ENCODE results near the gene HJURP. TPM values are rescaled to one million over a fixed set of nuclear protein-coding genes. Genes with fewer than 3 reads are reported as not detected.

HJURP gene
- total RNA-seq, 2 donors from 2014 or later = 84.3 to 93.5 TPM

- H3K27me3 Mint-ChIP-seq (ENCODE audit: low read depth) = peaks cover 17% of the 10 kb centered on the region
- H3K4me3 Mint-ChIP-seq = no peak overlapping the region
- no peaks in the 10 kb centered on the region for H3K4me1 Mint-ChIP-seq (ENCODE audit: low read depth)
- no peak overlapping the region for H3K27ac Mint-ChIP-seq
- DNase-seq = no peak
- ATAC-seq (replicated peaks in 1 of 2) = no peak
- no peaks in the 10 kb centered on the region for H3K36me3 Mint-ChIP-seq (ENCODE audit: insufficient read depth in 2 of 2)
- peaks cover 0 to 4% of the 10 kb centered on the region in 2 donors for H3K9me3 Mint-ChIP-seq
Measured at GRCh38 chr2:233799716-233800115, 54.6 kb downstream of the HJURP start.

- no peak overlapping the region for H3K27ac Mint-ChIP-seq
- peaks cover 15% of the 10 kb centered on the region for H3K27me3 Mint-ChIP-seq (ENCODE audit: low read depth)
- no peak for ATAC-seq (replicated peaks in 1 of 2)
- H3K4me3 Mint-ChIP-seq = no peak overlapping the region
- H3K4me1 Mint-ChIP-seq (ENCODE audit: low read depth) = no peaks in the 10 kb centered on the region
- no peak for DNase-seq
- peaks cover 0 to 4% of the 10 kb centered on the region in 2 donors for H3K9me3 Mint-ChIP-seq
- H3K36me3 Mint-ChIP-seq (ENCODE audit: insufficient read depth in 2 of 2) = no peaks in the 10 kb centered on the region
Measured at GRCh38 chr2:233799087-233799665, 55.2 kb downstream of the HJURP start.

- no peak for DNase-seq
- no peak for ATAC-seq (replicated peaks in 1 of 2)
- H3K36me3 Mint-ChIP-seq (ENCODE audit: insufficient read depth in 2 of 2) = no peaks in the 10 kb centered on the region
- H3K9me3 Mint-ChIP-seq = peaks cover 0 to 4% of the 10 kb centered on the region in 2 donors
- peaks cover 9% of the 10 kb centered on the region for H3K27me3 Mint-ChIP-seq (ENCODE audit: low read depth)
- no peaks in the 10 kb centered on the region for H3K4me1 Mint-ChIP-seq (ENCODE audit: low read depth)
- H3K4me3 Mint-ChIP-seq = no peak overlapping the region
- H3K27ac Mint-ChIP-seq = no peak overlapping the region
Measured at GRCh38 chr2:233798335-233799086, 55.8 kb downstream of the HJURP start.

GRCh38 chr2:233796254-233796653 is 58.1 kb downstream of the HJURP start:
- Mint-ChIP-seq H3K27ac (no peak overlapping the region), H3K36me3 (ENCODE audit: insufficient read depth in 2 of 2) (no peaks in the 10 kb centered on the region), H3K4me1 (ENCODE audit: low read depth) (no peaks in the 10 kb centered on the region), H3K4me3 (no peak overlapping the region), H3K9me3 (peaks cover 0 to 4% of the 10 kb centered on the region in 2 donors), H3K27me3 (ENCODE audit: low read depth) (no peaks in the 10 kb centered on the region)
- DNase-seq (no peak), ATAC-seq (replicated peaks in 1 of 2) (no peak)

GRCh38 chr2:233795735-233796171 is 58.6 kb downstream of the HJURP start:
- H3K36me3 Mint-ChIP-seq (ENCODE audit: insufficient read depth in 2 of 2) = no peaks in the 10 kb centered on the region
- H3K4me1 Mint-ChIP-seq (ENCODE audit: low read depth) = no peaks in the 10 kb centered on the region

GRCh38 chr2:233794128-233794658 is 60.1 kb downstream of the HJURP start:
- H3K27me3 Mint-ChIP-seq (ENCODE audit: low read depth) = no peaks in the 10 kb centered on the region
- no peaks in the 10 kb centered on the region for H3K4me1 Mint-ChIP-seq (ENCODE audit: low read depth)
- no peak for DNase-seq
- H3K27ac Mint-ChIP-seq = no peak overlapping the region
- no peaks in the 10 kb centered on the region for H3K36me3 Mint-ChIP-seq (ENCODE audit: insufficient read depth in 2 of 2)
- no peaks in the 10 kb centered on the region for H3K9me3 Mint-ChIP-seq
- no peak for ATAC-seq (replicated peaks in 1 of 2)
- H3K4me3 Mint-ChIP-seq = no peak overlapping the region

More at GRCh38 chr2:233795735-233796171, 58.6 kb downstream of the HJURP start:
- no peak overlapping the region for H3K4me3 Mint-ChIP-seq
- no peaks in the 10 kb centered on the region for H3K27me3 Mint-ChIP-seq (ENCODE audit: low read depth)
- peaks cover 0 to 4% of the 10 kb centered on the region in 2 donors for H3K9me3 Mint-ChIP-seq
- no peak overlapping the region for H3K27ac Mint-ChIP-seq
- ATAC-seq (replicated peaks in 1 of 2) = no peak
- no peak for DNase-seq

- no peak overlapping the region for H3K4me3 Mint-ChIP-seq
- no peaks in the 10 kb centered on the region for H3K27me3 Mint-ChIP-seq (ENCODE audit: low read depth)
- ATAC-seq (replicated peaks in 1 of 2) (no peak), DNase-seq (no peak)
- H3K4me1 Mint-ChIP-seq (ENCODE audit: low read depth) = no peaks in the 10 kb centered on the region
- no peak overlapping the region for H3K27ac Mint-ChIP-seq
- no peaks in the 10 kb centered on the region for H3K9me3 Mint-ChIP-seq
- no peaks in the 10 kb centered on the region for H3K36me3 Mint-ChIP-seq (ENCODE audit: insufficient read depth in 2 of 2)
Measured at GRCh38 chr2:233793465-233794127, 60.7 kb downstream of the HJURP start.

- H3K27ac Mint-ChIP-seq = no peak overlapping the region
- H3K4me1 Mint-ChIP-seq (ENCODE audit: low read depth) = no peaks in the 10 kb centered on the region
- H3K36me3 Mint-ChIP-seq (ENCODE audit: insufficient read depth in 2 of 2) = no peaks in the 10 kb centered on the region
- no peaks in the 10 kb centered on the region for H3K27me3 Mint-ChIP-seq (ENCODE audit: low read depth)
- H3K4me3 Mint-ChIP-seq = no peak overlapping the region
- ATAC-seq (replicated peaks in 1 of 2) (no peak), DNase-seq (no peak)
- no peaks in the 10 kb centered on the region for H3K9me3 Mint-ChIP-seq
Measured at GRCh38 chr2:233792720-233793119, 61.6 kb downstream of the HJURP start.

GRCh38 chr2:233791883-233792329 is 62.4 kb downstream of the HJURP start:
- Mint-ChIP-seq H3K27me3 (ENCODE audit: low read depth) (no peaks in the 10 kb centered on the region), H3K36me3 (ENCODE audit: insufficient read depth in 2 of 2) (no peaks in the 10 kb centered on the region), H3K27ac (no peak overlapping the region)

GRCh38 chr2:233791151-233791882 is 63.0 kb downstream of the HJURP start:
- H3K27me3 Mint-ChIP-seq (ENCODE audit: low read depth) = no peaks in the 10 kb centered on the region
- no peak overlapping the region for H3K4me3 Mint-ChIP-seq
- DNase-seq (no peak), ATAC-seq (replicated peaks in 1 of 2) (no peak)
- H3K36me3 Mint-ChIP-seq (ENCODE audit: insufficient read depth in 2 of 2) = no peaks in the 10 kb centered on the region
- no peak overlapping the region for H3K27ac Mint-ChIP-seq
- H3K9me3 Mint-ChIP-seq = peaks cover under 1 to 2% of the 10 kb centered on the region in 2 donors
- H3K4me1 Mint-ChIP-seq (ENCODE audit: low read depth) = no peaks in the 10 kb centered on the region

More at GRCh38 chr2:233791883-233792329, 62.4 kb downstream of the HJURP start:
- Mint-ChIP-seq H3K4me1 (ENCODE audit: low read depth) (no peaks in the 10 kb centered on the region), H3K9me3 (no peaks in the 10 kb centered on the region), H3K4me3 (no peak overlapping the region)
- no peak for ATAC-seq (replicated peaks in 1 of 2)
- DNase-seq = no peak

GRCh38 chr2:233789554-233789953 is 64.8 kb downstream of the HJURP start:
- Mint-ChIP-seq H3K27me3 (ENCODE audit: low read depth) (no peaks in the 10 kb centered on the region), H3K4me1 (ENCODE audit: low read depth) (no peaks in the 10 kb centered on the region)
- ATAC-seq (replicated peaks in 1 of 2) = no peak

More at GRCh38 chr2:233789554-233789953, 64.8 kb downstream of the HJURP start:
- H3K36me3 Mint-ChIP-seq (ENCODE audit: insufficient read depth in 2 of 2) = no peaks in the 10 kb centered on the region
- peaks cover 3 to 5% of the 10 kb centered on the region in 2 donors for H3K9me3 Mint-ChIP-seq
- H3K27ac Mint-ChIP-seq = no peak overlapping the region
- no peak for DNase-seq
- H3K4me3 Mint-ChIP-seq = no peak overlapping the region
